Effector memory CD8-positive, alpha-beta T cell (primary cell): ENCODE data around the gene ISCA2.
"Not testable (repeated sequence)": the region's sequence is repeated elsewhere in the genome, so short reads cannot be mapped to it uniquely, and the experiment has no call there.

Source experiments
- ATAC-seq: fragments of 150-1000 bp; cut with Tn5 transposase; replicated peaks from 2 replicates; pipeline ENCODE4 v1.10.0; 2021; ENCODE audit warnings: mild to moderate bottlenecking, moderate library complexity
- DNase-seq, 3 experiments: peaks; one replicate each; pipeline ENCODE4 v3.0.0; 2021
- H3K27ac Mint-ChIP-seq, 2 donors: one replicate each; pipeline ENCODE4 v1.8.0; 2022; ENCODE audit warnings: mild to moderate bottlenecking in 2 of 2, mixed read lengths in 2 of 2, moderate library complexity in 2 of 2
- H3K27me3 Mint-ChIP-seq, 2 donors: one replicate each; pipeline ENCODE4 v1.8.0; 2022; ENCODE audit warnings: mixed read lengths in 2 of 2
- H3K36me3 Mint-ChIP-seq: one replicate; pipeline ENCODE4 v1.8.0; 2022; ENCODE audit warnings: mild to moderate bottlenecking, moderate library complexity, mixed read lengths; ENCODE audit not compliant: insufficient read depth
- H3K4me1 Mint-ChIP-seq, 2 donors: one replicate each; pipeline ENCODE4 v1.8.0; 2022; ENCODE audit warnings: low read depth in 2 of 2, mixed read lengths in 2 of 2
- H3K4me3 Mint-ChIP-seq, 2 donors: one replicate each; pipeline ENCODE4 v1.8.0; 2022; ENCODE audit warnings: mild to moderate bottlenecking in 2 of 2, mixed read lengths in 2 of 2, moderate library complexity in 2 of 2
- H3K9me3 Mint-ChIP-seq, 2 donors: one replicate each; pipeline ENCODE4 v1.8.0; 2022; ENCODE audit warnings: mixed read lengths in 2 of 2

Gene ISCA2

DNA sequence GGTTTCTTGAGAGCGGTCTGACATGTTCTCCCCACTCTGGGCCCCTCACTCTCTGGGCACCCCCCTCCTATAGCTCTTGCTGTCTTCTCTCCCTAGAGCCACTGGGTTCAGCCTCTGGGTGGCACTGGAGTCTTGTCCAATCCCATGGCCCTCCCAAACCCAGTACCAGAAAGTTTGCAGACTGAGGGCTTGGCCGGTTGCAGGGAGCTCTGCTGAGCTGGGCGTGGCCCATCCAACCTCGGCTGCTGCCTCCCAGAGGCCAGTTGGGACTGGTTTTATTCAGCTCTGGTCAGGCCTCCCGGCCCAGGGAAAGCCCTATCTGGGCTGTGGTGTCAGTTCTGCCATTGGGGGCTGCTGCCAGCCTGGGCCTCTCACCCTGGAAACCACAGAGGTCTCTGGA, 37.9 kb downstream of the ISCA2 start:
- no peak for DNase-seq
- Mint-ChIP-seq H3K36me3 (no peaks in the 10 kb centered on the region), H3K9me3 (no peaks in the 10 kb centered on the region), H3K4me3 (no peak overlapping the region), H3K27ac (no peak overlapping the region), H3K4me1 (peaks cover 0 to 3% of the 10 kb centered on the region in 2 donors), H3K27me3 (peaks cover 0 to 29% of the 10 kb centered on the region in 2 donors)
- ATAC-seq: no peak

DNA sequence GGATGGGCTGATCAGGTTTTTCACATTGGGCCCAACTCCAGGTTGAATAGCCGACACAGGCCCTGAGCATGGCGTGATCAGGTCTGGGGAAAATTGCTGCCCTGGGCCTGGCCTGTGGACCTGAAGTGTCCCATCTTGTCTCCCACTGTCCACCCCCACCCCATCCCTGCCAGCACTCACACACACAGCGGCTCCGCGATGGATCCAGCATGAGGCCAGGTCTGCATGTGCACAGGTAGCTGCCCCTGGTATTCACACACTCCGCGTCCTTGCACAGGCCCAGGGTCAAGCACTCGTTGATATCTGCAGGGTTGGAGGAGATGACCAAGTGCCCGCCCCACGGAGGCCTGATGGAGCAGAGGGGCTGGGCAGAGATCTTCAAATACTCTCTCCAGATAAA, 38.7 kb downstream of the ISCA2 start:
- peaks cover 0 to 3% of the 10 kb centered on the region in 2 donors for H3K4me1 Mint-ChIP-seq
- no peak for ATAC-seq

GRCh38 chr14:74533576-74533975, 40.0 kb downstream of the ISCA2 start:
- no peak for DNase-seq
- peaks cover 0 to 11% of the 10 kb centered on the region in 2 donors for H3K27me3 Mint-ChIP-seq
- H3K36me3 Mint-ChIP-seq: no peaks in the 10 kb centered on the region
- no peak for ATAC-seq
- H3K9me3 Mint-ChIP-seq: no peaks in the 10 kb centered on the region
- H3K27ac Mint-ChIP-seq: no peak overlapping the region
- H3K4me3 Mint-ChIP-seq: no peak overlapping the region
- H3K4me1 Mint-ChIP-seq: peaks cover 0 to 3% of the 10 kb centered on the region in 2 donors

More for the DNA sequence above, 38.7 kb downstream of the ISCA2 start:
- Mint-ChIP-seq H3K27ac (no peak overlapping the region), H3K27me3 (peaks cover 0 to 21% of the 10 kb centered on the region in 2 donors), H3K36me3 (no peaks in the 10 kb centered on the region), H3K9me3 (no peaks in the 10 kb centered on the region), H3K4me3 (no peak overlapping the region)
- no peak for DNase-seq

- H3K4me3 Mint-ChIP-seq: no peak overlapping the region
- H3K4me1 Mint-ChIP-seq: peaks cover 0 to 3% of the 10 kb centered on the region in 2 donors
- H3K9me3 Mint-ChIP-seq: no peaks in the 10 kb centered on the region
- no peak for DNase-seq
- ATAC-seq: no peak
- no peaks in the 10 kb centered on the region for H3K36me3 Mint-ChIP-seq
- H3K27me3 Mint-ChIP-seq: peaks cover 0 to 11% of the 10 kb centered on the region in 2 donors
- no peak overlapping the region for H3K27ac Mint-ChIP-seq
These were observed 42.3 kb downstream of the ISCA2 start for GRCh38 chr14:74535756-74536325.

GRCh38 chr14:74536336-74536735, 42.8 kb downstream of the ISCA2 start:
- not testable (repeated sequence) for H3K9me3 Mint-ChIP-seq, H3K36me3 Mint-ChIP-seq

DNA sequence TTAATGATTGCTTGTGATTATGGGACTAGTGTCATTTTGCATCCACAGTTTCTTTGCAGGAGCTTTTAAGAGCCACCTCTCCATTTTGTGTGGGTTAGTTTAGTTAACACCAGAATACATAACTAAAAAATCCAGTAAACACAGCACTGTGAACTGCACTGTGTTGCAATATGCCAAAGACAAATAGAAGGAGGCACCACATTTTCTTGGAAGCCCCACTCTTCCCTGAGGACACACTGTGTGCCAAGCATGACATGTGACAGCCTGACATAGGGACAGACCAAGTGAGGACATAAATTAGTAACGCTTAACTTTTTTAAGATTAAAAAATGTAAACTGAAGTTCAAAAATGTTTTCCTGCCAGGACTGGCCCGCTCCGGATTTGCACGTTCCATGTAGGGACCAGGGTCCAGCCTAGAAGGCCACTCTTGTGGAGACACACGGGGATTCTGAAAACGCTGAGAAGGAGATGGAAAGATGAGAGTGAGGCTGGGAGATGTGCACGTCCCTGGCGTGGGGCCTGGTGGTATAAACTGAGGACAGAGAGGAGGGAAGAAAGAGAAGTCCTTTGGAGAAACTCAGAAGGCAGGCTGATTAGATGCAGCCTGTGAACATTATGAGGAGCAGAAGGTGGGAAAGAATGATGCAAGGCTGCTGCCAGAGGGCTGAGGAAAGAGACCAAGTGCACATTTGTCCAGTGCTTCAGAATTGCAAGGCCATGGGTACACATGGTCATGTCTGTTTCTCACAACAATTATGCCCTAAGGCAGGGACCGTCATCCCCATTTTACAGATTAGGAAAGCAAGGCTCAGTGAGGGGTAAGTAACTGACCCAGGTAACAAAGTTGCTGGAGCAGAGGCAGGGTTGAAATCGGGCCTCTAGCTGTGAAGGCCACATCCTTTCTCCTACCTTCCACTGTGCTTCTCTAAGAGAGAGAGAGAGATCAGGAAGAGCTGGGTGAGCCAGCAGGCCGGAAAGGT, 45.1 kb downstream of the ISCA2 start:
- Mint-ChIP-seq H3K4me3 (no peak overlapping the region), H3K9me3 (no peaks in the 10 kb centered on the region), H3K4me1 (no peaks in the 10 kb centered on the region), H3K36me3 (no peaks in the 10 kb centered on the region), H3K27ac (no peak overlapping the region), H3K27me3 (peaks cover 0 to 5% of the 10 kb centered on the region in 2 donors)
- ATAC-seq (no peak), DNase-seq (no peak)

More at GRCh38 chr14:74536336-74536735, 42.8 kb downstream of the ISCA2 start:
- not testable (repeated sequence) for H3K27ac Mint-ChIP-seq, H3K4me1 Mint-ChIP-seq, ATAC-seq, H3K4me3 Mint-ChIP-seq, DNase-seq
- peaks cover 0 to 11% of the 10 kb centered on the region in 2 donors for H3K27me3 Mint-ChIP-seq

GRCh38 chr14:74539503-74539902, 45.9 kb downstream of the ISCA2 start:
- no peak for DNase-seq
- H3K4me1 Mint-ChIP-seq: no peaks in the 10 kb centered on the region
- ATAC-seq: no peak
- H3K4me3 Mint-ChIP-seq: no peak overlapping the region
- no peak overlapping the region for H3K27ac Mint-ChIP-seq
- no peaks in the 10 kb centered on the region for H3K9me3 Mint-ChIP-seq
- no peaks in the 10 kb centered on the region for H3K36me3 Mint-ChIP-seq
- H3K27me3 Mint-ChIP-seq: peaks cover 0 to 10% of the 10 kb centered on the region in 2 donors

DNA sequence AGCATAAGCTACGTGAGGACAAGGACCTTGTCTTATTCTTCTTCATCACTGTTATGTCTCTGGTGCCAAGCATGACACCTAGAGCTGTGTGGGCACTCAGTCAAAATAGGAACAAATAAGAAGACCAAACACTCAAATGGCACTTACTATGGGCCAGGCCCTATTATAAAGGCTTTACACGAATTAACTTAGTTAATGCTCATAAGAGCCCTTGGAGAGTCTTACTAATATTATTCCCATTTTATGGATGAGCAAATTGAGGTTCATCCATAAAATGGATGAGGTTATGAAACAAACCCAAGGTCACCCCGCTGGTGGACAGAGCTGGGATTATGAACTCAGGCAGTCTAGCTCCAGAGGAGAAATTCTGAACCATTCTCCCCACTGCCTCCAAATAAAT, 47.7 kb downstream of the ISCA2 start:
- no peaks in the 10 kb centered on the region for H3K4me1 Mint-ChIP-seq
- no peak overlapping the region for H3K4me3 Mint-ChIP-seq
- no peak overlapping the region for H3K27ac Mint-ChIP-seq

GRCh38 chr14:74542056-74542685, 48.6 kb downstream of the ISCA2 start:
- H3K27me3 Mint-ChIP-seq: peaks cover 0 to 18% of the 10 kb centered on the region in 2 donors
- H3K27ac Mint-ChIP-seq: no peak overlapping the region
- H3K9me3 Mint-ChIP-seq: no peaks in the 10 kb centered on the region
- H3K36me3 Mint-ChIP-seq: no peaks in the 10 kb centered on the region
- DNase-seq: no peak
- no peaks in the 10 kb centered on the region for H3K4me1 Mint-ChIP-seq
- ATAC-seq: no peak
- H3K4me3 Mint-ChIP-seq: no peak overlapping the region

More for the DNA sequence above, 47.7 kb downstream of the ISCA2 start:
- no peaks in the 10 kb centered on the region for H3K9me3 Mint-ChIP-seq
- H3K36me3 Mint-ChIP-seq: no peaks in the 10 kb centered on the region
- ATAC-seq (no peak), DNase-seq (no peak)
- peaks cover 0 to 18% of the 10 kb centered on the region in 2 donors for H3K27me3 Mint-ChIP-seq

GRCh38 chr14:74543771-74544438, 50.3 kb downstream of the ISCA2 start:
- H3K27ac Mint-ChIP-seq: no peak overlapping the region
- H3K4me1 Mint-ChIP-seq: no peaks in the 10 kb centered on the region
- H3K27me3 Mint-ChIP-seq: peaks cover 0 to 18% of the 10 kb centered on the region in 2 donors
- DNase-seq (no peak), ATAC-seq (no peak)
- H3K9me3 Mint-ChIP-seq: no peaks in the 10 kb centered on the region
- no peaks in the 10 kb centered on the region for H3K36me3 Mint-ChIP-seq
- no peak overlapping the region for H3K4me3 Mint-ChIP-seq

GRCh38 chr14:74545386-74545785, 51.8 kb downstream of the ISCA2 start:
- H3K27me3 Mint-ChIP-seq: peaks cover 0 to 18% of the 10 kb centered on the region in 2 donors
- no peaks in the 10 kb centered on the region for H3K36me3 Mint-ChIP-seq
- DNase-seq (no peak), ATAC-seq (no peak)
- no peaks in the 10 kb centered on the region for H3K9me3 Mint-ChIP-seq
- no peaks in the 10 kb centered on the region for H3K4me1 Mint-ChIP-seq
- no peak overlapping the region for H3K27ac Mint-ChIP-seq
- H3K4me3 Mint-ChIP-seq: no peak overlapping the region

DNA sequence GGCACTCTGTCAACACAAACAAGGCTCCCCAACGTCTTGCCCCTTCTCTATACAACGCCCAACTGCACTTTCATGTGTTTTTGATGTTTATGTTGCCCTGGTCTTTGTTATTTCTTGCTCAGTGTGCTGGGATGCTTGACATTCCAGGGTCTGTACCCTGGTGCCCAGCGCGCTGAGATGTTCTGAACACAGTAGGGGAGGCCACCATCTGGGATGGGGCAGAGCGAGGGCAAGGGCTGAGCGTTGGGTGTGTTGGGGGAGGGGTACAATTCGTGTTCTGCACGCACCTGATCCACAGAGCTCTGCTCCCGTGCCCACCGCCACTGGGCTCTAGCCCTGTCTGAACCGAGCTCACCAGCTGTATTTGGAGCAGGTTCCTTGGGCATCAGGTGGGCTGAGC, 52.9 kb downstream of the ISCA2 start:
- H3K27me3 Mint-ChIP-seq: peaks cover 0 to 22% of the 10 kb centered on the region in 2 donors
- no peak for ATAC-seq
- no peaks in the 10 kb centered on the region for H3K4me1 Mint-ChIP-seq
- no peaks in the 10 kb centered on the region for H3K36me3 Mint-ChIP-seq
- no peak overlapping the region for H3K4me3 Mint-ChIP-seq
- no peaks in the 10 kb centered on the region for H3K9me3 Mint-ChIP-seq
- DNase-seq: no peak
- no peak overlapping the region for H3K27ac Mint-ChIP-seq
